HG02623 (cell line): ENCODE measurements around the gene TTC27.

Experiments used
- ATAC-seq: cut with Tn5 transposase; IDR thresholded peaks from one replicate; pipeline ENCODE4 v1.9.1; 2021; ENCODE audit warnings: moderate library complexity; ENCODE audit not compliant: unreplicated experiment

TTC27 gene

GRCh38 chr2:32666704-32667103 lies 38.9 kb downstream of the TTC27 start:
- no peak for ATAC-seq

DNA sequence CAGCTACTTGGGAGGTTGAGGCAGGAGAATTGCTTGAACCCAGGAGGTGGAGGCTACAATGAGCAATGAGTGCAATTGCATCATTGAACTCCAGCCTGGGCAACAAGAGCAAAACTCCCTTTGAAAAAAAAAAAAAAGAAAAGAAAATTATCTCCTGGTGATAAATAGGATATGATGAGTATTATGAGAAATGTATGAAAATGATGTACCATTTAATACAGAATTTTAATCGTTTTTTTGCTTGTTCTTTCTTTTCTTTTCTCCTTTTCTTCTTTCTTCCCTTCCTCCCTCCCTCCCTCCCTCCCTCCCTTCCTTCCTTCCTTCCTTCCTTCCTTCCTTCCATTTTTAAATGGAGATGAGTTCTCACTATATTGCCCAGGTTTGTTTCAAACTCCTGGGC lies 40.4 kb downstream of the TTC27 start:
- no peak for ATAC-seq

DNA sequence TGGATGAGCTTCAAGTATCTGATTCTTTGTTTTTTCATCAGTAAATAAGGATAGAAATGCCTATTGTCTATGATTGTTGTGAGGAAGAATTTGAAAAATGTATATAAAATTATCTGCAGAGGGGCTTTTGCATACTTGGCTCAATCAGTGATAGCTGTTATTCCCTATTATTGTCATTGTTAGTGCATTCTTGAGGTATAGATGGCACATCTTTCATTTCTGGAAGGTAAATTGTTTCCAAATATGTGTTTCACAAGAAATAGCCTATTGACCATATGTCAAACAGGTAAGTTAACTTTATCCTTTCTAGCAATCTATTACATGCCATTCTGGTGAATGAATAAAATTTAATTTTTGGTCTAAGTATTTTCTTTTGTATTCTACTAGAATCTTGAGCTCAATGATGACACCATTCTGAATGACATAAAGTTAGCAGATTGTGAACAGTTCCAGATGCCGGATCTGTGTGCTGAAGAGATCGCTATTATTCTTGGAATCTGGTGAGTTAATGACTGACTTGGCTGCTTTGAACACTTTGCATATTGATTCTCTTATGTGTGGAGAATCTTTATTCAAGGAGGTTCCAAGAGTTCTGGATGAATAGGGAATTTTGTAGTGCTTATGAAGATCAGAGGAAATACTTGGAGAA lies 44.2 kb downstream of the TTC27 start:
- no peak for ATAC-seq

GRCh38 chr2:32678825-32679224 lies 51.0 kb downstream of the TTC27 start:
- ATAC-seq: no peak

DNA sequence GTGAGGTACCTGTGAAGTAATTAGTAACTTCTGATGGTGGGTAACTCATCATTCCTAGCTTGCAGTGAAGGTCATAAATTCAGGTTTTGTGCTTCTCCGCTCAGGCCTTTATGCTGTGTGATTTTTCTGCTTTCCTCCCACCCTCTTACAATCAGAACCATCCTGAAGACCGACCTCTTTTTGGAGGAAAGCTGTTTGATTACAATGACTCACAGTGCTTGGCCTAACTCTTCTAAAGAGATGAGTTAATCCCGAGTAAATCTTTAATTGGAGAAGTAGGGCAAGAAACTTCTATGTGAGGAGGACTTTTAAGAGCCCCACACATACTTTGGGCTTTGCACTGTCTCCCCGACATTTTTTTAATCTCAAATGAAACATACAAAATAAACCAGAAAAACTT lies 53.1 kb downstream of the TTC27 start:
- no peak for ATAC-seq

DNA sequence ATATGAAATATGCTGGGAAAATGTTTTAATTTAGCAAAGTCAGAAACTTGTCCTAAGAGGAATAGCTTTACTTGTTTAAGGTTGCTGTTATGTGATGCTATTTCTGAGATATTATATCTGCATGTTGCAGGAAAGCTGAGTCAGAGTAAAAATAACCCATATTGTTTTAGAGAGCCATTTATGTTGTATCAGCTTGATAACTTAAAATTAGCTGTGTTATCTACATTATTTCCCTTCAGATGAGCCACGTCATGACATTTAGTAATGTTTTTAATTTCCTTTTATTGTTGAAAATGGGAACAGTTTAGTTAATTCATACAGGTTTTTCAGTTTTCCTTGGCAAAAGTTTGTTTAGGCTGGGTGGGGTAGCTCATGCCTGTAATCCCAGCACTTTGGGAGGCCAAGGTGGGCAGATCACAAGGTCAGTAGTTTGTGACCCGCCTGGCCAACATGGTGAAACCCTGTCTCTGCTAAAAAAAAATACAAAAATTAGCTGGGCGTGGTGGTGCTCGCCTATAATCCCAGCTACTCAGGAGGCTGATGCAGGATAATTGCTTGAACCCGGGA lies 55.8 kb downstream of the TTC27 start:
- no peak for ATAC-seq

DNA sequence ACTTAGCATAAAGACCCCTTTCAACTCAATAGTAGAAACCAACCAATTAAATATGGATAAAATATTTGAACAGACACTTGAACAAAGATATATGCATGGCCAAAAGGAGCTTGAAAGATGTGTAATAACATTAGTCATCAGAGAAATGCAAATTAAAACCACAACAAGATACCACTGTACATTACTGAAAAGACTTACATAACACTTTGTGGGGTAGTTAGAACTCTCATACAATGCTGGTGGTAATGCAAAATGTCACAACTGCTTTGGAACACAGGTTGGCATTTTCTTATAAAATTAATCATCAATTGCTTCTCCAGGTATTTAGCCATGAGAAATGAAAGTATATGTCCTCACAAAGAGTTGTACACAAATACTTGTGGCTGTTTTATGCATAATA lies 60.7 kb downstream of the TTC27 start:
- ATAC-seq: no peak

GRCh38 chr2:32691678-32692077 lies 63.8 kb downstream of the TTC27 start:
- ATAC-seq: no peak

- ATAC-seq: no peak
Measured at GRCh38 chr2:32696439-32696838, 68.6 kb downstream of the TTC27 start.

DNA sequence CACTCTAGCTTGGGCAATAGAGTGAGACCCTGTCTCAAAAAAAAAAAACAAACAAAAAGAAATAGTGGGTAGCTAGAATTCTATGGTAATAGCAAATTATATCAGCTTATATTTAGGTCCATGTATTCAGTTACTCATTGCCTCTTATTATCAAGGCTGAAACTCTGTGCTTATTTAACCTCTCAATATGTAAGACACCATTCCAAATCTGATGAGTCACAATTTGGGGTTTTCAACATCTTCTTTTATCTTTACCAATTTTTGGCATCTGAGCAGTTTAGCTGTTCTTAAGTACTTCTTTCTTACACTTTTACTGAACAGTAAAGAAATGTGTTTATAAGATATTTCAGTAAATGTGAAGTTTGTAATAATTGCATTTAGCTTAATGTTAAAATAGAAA lies 69.3 kb downstream of the TTC27 start:
- no peak for ATAC-seq

DNA sequence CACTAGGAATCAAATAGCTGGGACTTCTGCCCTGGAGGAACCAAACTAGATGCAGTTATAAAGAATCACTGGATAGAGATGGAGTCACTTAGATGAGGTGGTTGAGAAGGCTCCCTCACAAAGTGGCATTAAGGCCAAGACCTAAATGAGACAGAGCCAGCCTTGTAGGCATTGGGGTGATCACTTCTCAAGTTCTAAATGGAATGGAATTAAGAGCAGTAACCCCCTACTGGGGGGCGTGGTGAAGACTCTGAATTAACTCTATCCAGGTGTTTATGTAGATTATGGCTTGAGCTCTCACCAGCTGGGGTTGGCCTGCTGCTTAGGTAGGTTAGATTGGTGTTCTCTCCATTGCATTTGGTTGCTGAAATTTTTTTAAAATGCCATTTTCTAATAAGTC lies 71.3 kb downstream of the TTC27 start:
- ATAC-seq: no peak

DNA sequence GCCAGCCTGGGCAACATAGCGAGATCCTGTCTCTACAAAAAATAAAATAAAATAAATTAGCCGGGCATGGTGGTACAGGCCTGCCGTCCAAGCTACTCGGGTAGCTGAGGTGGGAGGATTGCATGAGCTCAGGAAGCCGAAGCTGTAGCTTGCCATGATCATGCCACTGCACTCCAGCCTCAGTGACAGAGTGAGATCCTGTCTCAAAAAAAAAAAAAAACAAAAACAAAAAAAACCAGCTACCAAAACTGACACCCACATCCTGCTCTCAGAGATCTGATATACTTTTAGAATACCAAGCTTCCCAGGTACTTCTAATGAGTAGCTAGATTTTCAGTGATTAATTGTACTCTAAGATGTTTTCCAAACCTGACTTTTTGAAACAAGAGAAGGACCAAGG lies 74.0 kb downstream of the TTC27 start:
- no peak for ATAC-seq

DNA sequence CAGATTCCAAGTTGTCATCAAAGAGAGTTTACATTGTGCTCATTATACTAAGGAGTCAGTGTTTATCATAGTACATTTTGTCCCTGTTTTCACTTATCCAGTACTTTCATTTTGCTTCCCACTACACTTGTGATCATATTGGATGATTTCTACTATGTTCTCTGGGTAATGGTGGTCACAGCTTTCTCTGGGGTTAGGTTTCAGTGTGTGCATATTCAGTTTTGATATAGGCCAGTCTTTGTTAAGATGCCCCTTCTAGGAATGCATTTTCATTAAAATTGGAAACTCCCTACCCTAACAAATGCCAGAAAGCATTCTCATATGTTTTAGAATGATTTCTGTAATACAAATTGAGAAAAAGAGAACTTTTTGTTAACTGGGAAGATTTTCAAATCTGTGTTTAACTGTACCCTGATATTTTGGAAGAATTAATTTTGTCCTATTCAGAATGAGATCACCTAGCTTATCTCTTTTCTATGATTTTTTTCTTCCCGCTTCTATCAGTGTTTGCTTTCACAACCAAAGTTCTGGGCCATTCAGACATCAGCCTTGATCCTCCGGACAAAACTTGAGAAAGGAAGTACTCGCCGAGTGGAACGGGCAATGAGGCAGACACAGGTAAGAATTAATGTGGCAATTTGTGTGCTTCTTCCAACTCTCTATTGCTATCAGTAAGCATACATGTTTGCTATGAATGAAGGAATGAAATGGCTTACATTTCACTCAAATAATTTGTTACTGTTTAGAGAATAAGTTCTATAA lies 74.6 kb downstream of the TTC27 start:
- ATAC-seq: no peak

GRCh38 chr2:32706815-32707579 lies 79.1 kb downstream of the TTC27 start:
- ATAC-seq: no peak

- no peak for ATAC-seq
Measured at GRCh38 chr2:32711219-32711618, 83.4 kb downstream of the TTC27 start.

GRCh38 chr2:32711908-32712501 lies 84.2 kb downstream of the TTC27 start:
- no peak for ATAC-seq

- no peak for ATAC-seq
Measured at GRCh38 chr2:32712870-32713269, 85.0 kb downstream of the TTC27 start.

GRCh38 chr2:32714521-32714920 lies 86.7 kb downstream of the TTC27 start:
- ATAC-seq: no peak

DNA sequence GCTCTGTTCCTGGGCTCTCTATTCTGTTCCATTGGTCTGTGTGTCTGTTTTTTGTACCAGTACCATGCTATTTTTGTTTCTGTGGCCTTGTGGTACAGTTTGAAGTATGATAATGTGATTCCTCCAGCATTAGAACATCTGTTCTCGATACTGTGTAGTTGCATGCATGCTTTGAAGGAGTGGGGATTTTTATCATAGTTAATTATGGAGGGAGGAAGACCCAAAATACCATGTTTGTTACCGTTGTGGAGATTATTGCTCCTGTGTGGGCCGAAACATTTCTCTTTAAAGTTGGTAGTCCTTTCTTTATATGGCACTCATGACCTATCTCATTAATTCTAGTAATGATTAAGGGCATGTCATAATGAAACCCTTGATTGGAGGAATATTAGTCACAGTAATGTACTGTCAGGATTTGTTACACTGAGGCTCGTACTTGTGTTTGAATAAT lies 87.6 kb downstream of the TTC27 start:
- peak; percentile 95 for ATAC-seq

DNA sequence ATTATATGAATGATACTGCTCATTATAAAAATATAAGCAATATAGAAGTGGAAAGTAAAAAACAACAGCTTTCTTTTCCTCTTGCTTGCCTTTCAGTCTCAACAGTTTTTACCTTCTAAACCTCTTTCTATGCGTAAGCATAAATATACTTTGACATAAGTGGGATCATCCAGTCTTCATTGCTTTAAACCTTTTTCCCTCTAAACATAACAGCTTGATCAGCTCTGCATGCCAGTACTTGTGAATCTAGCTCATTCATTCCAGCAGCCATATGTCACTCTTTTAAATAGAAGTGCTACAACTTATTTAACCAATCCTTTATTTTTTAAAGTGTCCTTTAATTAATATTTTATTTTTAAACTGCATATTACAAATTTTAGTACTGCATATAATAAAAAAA lies 88.1 kb downstream of the TTC27 start:
- ATAC-seq: no peak

DNA sequence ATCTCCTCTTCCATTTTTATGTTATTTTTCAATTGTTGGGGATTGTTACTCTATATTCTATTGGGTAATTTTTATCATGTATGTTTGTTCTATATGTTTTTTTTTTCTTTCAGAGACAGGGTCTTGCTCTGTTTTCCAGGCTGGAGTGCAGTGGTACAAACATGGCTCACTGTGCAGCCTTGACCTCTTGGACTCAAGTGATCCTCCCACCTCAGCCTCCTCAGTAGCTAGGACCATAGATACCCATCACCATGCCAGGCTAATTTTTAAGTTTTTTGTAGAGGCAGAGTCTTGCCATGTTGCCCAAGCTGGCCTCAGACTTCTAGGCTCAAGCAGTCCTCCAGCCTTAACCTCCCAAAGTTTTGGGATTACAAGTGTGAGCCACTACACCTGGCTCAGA lies 88.7 kb downstream of the TTC27 start:
- no peak for ATAC-seq
